ENCODE results near the gene FLACC1.
"Not testable (repeated sequence)": the region's sequence is repeated elsewhere in the genome, so short reads cannot be mapped to it uniquely, and the experiment has no call there.

The FLACC1 gene, protein sequence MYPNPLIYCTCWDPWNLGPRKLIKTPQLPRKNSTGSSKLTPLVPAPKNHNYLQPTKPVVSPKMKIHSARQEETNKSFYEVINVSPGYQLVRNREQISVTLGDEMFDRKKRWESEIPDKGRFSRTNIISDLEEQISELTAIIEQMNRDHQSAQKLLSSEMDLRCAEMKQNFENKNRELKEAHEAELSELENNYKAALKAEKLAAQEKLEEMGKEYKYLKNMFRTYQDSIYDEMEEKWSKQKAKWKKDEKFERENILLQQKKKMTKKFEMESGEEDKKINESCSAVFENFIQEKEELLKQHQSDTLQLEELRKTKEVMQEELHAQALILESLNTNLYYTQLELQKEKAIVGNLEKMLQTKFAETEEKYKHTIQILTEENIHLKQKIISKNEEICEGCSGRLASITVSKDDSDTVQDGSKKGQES

DNA sequence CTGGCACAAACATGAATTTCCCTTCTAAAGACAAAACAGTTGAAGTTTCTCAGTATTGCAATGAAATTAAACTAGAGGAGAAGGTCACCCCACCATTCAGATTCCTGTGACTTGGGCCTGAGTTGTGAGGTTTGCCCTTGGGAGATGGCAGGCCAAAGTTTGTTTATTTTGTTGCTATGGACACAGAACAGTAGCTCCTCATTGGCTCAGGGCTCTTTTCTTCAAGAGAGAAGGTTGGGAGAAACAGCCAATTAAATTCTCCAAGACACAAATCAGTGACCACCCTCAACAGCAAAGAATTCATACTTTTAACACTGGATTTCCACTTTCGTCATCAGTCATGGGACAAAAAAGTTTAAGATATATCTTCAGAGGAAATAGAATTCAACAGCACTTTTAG lies at the start of gene FLACC1:
FLACC1 (minus strand) TSS at position 125 of the 400 bp plus-strand sequence. CDS start 5,941 bp downstream, outside the sequence.
- no peak for DNase-seq (ENCODE audit: low read depth in 2 of 2)

DNA sequence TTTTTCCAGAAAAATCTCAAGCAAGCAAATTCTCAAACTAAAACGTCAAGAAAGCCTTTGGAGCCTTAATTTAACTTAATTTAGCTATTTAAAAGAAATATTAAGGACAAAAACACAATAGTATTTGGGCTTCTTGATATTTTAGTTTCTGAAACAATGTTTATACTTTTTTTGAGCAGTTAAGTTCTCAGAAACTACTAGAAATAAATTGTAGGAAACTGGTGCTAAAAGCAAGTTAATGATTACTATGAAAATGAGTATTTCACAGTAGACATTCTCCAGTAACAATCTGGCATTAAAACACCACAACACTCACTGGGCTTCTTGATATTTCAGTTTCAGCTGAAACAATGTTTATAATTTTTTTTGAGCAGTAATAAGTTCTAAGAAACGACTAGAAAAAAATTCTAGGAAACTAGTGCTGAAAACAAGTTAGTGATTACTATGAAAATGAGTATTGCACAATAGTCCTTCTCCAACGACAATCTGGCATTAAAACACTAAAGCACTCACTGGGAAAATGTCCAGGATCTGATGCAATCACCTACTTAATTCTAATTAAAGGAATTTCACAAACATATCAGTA lies 49.0 kb upstream of the FLACC1 start:
- DNase-seq (ENCODE audit: low read depth in 2 of 2) = no peak

DNA sequence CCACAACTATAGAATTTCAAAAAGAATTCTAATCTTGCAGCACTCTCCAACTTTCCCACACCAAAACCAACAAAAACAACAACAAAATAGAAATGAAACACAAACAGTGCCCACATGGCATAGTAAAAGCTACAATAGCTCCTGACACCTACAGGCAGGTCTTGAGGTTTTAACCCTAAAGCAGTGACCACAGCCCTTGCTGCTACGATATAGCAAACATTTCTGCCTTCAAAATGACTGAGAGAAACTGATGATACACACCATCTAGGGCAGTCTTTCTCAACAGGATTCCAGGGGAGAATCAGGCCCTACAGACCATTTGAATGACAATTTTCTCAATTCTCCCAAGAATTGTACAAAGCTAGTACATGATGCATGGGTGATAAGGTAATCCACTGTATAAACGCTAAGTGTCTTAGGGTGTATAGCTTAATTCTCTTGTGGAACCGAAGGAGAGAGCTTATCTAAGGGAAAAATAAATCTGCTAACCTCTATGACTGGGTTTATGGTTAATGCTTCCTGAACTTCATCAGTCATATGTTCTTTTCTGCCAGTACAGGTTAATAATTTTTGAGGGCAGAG lies 47.6 kb upstream of the FLACC1 start:
- DNase-seq (ENCODE audit: low read depth in 2 of 2) = no peak

DNA sequence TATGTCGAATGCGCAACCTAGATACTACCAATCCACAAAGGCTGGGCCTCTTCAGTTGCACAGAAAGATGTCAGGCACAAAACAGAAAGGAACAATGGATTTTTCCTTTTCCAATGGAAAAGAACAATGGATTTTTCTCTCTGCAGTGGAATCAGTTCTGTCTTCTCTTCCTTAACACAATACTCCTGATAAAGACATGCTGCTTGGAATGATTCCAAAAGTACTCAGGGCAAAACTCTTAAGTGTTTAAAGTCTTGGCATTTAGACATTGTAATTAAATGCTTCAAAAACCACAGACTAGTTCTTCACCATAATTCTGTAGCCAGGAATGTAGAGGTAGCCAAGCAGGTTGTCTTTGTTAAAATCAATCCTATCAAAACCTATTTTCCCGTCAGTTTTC lies 46.7 kb upstream of the FLACC1 start:
- no peak for DNase-seq (ENCODE audit: low read depth in 2 of 2)

DNA sequence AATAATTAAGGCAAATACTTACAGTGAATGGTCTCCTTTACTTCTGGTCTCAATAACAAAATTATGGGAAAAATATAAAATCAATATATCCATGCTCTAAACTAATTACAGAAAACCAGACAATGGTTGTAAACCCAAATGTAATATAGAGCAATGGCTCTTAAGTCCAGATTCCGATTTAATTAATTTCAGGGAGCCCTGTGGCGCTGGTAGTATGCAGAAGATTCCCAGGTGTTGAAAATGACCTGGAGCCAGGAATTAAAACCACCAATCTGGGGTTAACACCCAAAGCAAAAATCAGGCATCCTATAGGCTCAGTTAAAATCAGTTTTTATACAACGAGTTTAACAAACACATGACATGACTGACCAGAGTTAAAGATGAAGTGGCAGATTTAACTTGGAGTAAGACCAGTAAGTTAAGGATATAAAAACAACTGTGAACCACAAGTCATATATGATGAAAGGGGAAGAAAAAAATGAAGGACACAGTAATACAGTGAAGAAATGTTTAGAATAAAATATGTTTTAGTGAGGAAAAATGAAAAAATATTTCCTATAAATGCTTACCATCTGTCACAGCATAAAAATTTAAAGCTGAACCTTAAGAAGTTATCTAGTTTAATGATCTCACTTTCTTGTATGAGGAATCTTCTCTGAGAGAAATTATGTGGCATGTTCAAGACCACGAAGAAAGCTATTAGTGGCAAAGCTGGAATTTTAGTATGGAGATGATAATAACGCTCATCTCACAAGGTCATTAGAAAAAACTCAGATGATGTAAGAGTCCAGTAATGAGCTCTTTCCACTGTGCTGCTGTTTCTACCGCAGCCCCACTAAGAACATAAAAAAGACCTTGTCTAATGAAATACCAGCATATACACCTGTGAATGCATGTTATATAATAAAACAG lies 45.8 kb upstream of the FLACC1 start:
- DNase-seq (ENCODE audit: low read depth in 2 of 2) = no peak

DNA sequence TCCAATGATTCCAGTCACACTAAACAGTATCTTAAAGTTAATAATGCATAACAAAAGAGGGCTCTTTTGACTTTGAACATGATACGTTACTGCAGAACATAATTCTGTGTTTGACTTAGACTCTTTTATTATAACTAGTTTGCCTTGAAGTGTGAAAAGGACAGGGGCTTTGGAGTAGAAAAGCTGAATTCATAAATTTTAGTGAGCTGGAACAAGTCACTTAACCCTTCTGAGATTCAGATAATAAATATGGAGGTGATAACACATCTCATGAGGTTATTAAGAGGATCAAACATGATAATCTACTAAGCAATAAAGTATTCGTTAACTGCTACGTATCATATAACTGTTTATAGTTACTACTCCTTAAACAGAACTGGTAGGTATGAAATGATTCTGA lies 44.7 kb upstream of the FLACC1 start:
- DNase-seq (ENCODE audit: low read depth in 2 of 2) = no peak

DNA sequence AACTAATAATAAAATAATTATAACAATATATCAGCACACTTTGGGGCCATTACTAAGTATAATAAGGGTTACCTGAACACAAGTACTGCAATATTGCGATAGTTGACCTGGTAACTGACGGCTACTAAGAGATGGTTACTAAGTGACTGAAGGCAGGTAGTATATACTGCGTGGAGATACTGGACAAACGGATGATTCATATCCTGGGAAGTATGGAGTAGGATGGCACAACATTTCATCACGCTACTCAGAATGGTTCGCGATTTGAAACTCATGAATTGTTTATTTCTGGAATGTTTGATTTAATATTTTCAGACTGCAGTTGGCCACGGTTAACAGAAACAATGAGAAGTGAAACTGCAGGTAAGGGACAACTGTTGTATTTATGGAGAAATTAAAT lies 39.5 kb upstream of the FLACC1 start:
- DNase-seq (ENCODE audit: low read depth in 2 of 2) = no peak

DNA sequence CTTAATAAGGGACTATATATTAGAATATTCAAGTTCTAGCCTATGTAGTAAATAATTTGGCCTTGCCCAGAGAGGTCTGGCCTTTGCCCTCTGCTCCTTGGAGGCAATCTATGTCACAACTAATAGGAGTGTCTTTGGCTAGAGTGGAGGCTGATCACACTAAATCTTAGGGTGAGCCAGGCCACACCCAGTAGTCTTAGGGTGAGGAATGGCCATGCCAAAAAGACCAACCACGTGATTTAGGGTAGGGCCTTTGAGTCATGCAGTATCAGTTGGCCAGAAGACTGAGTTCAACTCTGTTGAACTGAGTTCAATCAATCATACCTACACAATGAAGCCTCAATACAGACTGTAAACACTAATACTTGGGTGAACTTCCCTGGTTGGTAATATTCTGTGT lies 26.0 kb upstream of the FLACC1 start:
- DNase-seq (ENCODE audit: low read depth in 2 of 2) = no peak

DNA sequence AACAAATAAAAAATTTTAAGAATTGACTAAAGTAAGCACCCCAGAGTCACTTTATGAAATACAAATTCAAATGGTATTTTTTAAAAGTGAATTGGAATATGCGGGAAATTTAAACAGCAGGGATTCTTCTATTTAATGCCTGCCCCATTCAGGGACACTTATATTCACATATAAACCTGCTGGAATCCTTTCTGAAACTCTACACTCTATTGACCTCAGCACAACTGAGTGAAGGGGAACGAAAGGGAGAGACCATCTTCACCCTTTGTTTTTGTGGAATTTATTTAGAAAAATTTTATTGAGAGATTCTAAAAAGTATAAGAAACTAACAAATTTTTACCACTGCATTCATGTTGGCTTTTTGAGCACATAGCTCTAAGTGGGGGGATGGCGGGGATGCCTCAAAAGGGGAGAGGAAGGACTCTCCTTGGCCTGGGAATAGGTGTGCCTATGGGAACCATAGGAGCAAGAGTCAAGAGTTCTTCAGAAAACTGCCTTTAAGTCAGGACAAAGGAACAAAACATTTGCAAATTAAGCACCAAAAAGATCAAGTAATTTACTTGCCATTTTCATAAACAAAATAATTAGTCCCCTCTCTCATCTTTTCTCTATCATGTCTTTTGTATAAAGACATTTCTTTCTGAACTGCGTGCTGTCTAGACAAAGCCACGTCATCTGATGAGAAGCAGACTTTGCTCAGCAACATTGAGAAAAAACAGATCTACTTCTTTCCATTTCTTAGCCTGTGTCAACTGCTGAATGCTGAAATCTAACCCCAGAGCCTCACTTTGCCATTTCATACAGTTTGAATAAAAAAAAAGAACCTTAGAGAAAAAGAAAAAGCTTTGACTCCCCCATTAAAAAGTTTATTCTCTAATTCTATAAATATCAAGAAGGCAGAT lies 21.6 kb upstream of the FLACC1 start:
- no peak for DNase-seq (ENCODE audit: low read depth in 2 of 2)

DNA sequence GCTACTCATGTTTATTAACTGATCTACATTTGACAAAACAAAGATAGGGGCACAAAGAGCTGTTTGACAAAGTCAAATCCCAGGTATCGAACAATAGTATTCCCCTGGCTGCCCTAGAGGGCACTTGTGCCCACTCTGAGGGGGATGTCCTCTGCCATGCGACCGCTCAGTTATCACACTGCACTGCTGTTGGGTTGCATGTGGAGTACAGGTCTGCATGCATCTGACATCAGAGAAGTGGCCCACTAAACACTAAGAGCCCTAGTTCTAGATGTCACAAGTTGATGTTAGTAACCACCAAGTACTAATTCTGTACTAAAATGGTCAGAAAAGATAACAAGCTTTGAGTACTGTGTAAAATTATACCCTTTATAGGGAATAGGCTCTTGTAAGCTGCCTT lies 20.1 kb upstream of the FLACC1 start:
- no peak for DNase-seq (ENCODE audit: low read depth in 2 of 2)

DNA sequence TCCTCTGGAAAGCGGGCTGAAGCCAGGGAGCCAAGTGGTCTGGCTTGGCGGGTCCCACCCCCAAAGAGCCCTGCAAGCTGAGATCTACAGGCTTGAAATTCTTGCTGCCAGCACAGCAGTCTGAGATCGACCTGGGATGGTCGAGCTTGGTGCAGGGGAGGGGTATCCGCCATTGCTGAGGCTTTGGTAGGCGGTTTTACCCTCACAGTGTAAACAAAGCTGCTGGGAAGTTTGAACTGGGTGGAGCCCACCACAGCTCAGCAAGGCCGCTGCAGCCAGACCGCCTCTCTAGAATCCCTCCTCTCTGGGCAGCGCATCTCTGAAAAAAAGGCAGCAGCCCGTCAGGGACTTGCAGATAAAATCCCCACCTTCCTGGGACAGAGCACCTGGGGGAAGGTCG lies 12.6 kb upstream of the FLACC1 start:
- DNase-seq (ENCODE audit: low read depth in 2 of 2) = no peak

DNA sequence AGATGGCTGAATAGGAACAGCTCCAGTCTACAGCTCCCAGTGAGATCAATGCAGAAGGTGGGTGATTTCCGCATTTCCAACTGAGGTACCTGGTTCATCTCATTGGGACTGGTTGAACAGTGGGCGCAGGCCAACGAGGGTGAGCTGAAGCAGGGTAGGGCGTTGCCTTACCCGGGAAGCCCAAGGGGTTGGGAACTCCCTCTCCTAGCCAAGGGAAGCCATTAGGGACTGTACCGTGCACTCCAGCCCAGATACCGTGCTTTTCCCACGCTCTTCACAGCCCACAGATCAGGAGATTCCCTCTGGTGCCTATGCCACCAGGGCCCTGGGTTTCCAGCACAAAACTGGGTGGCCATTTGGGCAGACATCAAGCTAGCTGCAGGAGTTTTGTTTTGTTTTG lies 12.2 kb upstream of the FLACC1 start:
- DNase-seq (ENCODE audit: low read depth in 2 of 2) = not testable (repeated sequence)

DNA sequence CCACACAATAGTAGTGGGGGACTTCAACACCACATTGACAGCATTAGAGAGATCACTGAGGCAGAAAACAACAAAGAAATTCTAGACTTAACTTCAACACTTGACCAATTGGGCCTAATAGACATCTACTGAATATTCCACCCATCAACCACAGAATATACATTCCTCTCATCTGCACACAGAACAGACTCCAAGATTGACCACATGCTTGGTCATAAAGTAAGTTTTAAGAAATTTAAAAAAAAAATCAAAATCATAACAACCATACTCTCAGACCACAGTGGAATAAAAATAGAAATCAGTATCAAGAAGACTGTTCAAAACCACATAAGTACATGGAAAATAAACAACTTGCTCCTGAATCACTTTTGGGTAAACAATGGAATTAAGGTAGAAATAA lies 9.0 kb upstream of the FLACC1 start:
- DNase-seq (ENCODE audit: low read depth in 2 of 2) = no peak

DNA sequence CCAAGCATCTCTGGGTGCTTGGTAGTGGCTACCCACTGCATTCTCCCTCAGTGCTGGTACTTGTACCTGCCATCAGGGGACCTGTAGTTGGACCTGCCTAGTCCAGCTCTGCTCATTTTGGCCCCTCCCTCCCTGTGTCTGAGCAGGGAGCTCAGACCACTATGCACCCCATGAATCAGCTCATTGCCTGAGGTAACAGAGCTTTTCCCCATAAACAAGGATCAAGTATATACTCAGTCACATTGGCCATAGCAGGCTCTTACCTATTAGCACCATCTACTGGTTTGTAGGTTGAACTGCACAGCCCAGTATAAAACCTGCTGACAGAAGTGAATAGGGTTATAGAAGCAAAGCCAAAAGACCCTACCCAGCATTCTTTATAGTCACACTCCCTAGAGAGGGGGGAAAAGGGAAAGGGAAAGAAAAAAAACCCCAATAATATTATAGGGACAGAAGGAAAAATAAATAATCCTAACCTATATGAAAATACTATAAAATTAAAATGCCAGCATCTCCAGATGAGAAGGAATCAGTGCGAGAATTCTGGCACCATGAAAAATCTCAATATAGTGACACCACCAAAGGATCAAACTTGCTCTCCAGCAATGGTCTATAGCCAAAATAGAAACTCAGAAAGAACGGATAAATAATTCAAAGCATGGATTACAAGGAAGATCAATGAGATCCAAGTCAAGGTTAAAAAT lies 6.9 kb upstream of the FLACC1 start:
- no peak for DNase-seq (ENCODE audit: low read depth in 2 of 2)

DNA sequence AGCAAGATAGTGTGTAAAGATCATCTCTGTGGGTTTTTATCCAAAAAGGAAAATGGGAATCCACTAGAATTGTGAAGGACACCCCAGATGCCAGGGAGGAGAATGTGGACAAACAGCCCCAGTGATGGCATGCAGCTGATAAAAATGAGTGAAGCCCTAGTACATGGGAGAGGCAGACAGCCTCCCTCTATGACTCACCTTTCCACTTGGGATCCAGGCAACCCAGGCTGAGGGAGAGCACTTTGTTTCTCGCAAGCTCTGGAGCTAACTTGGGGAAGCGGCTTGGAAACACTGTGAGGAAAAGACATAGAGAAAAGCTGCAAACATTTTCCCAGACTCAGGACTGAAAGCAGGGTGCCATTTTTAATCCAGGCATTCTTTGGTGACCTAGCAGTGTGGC lies 5.3 kb upstream of the FLACC1 start:
- no peak for DNase-seq (ENCODE audit: low read depth in 2 of 2)

DNA sequence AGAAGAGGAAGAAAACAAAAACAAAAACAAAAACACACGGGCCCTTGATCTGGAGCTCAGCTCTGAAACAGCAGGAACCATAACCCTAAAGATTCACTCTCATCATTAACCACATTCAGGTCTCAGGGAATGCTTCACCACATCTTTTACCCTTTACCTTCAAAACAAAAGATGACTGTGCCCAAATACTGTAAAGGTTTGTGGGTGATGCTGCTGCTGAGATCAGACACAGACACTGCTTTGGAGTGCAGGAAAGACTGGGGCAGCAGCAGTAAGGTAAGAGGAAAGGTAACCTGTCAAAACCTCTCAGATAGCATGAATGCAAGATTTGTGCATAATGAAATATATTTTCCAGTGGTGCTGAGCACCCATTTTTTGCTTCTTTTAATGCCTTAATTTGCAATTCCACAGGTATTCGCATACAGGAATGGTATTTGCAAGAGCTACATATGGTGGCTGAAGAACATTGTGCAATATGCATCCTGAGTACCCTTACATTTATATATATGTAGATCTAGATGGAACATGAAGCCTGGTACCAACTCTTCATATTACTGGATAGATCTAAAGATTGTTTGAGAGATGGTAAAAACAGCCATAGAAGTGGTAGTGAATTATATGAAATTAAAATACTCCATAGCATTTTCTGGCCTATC lies 4.1 kb upstream of the FLACC1 start:
- no peak for DNase-seq (ENCODE audit: low read depth in 2 of 2)

DNA sequence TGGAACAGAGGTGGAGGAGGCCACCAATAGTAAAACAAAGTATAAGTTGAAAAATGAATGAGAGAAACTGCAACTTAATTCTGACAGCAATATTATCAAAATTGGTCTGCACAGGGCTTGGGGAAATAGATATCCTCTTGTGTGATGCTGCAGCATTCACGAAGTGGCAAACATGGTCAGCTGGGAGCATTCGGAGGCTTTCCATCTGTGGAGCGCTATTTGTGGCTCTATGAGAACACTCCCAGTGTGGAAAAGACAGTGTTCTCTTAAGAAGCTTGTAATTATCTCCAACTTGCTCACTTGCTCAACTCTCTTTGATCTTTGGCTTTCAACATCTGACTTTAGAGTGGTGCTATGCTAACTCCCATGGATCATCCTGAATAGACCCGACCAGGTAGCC lies 3.1 kb upstream of the FLACC1 start:
- no peak for DNase-seq (ENCODE audit: low read depth in 2 of 2)

DNA sequence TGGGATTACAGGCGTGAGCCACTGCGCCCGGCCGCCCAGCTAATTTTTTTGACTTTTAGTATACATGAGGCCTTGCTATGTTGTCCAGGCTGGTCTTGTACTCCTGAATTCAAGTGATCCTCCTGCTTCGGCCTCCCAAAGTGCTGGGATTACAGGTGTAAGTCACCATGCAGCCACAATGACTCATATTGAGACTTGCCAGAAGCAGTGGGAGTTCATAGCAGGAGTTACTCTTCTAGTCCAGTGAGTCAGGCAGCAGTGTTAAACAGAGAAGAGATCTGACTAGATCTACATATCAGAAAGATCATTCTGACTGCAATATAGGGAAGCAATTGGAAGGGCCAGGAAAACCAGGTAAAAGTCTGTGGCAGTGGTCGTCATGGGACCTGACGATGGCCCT lies 1.5 kb upstream of the FLACC1 start:
- no peak for DNase-seq (ENCODE audit: low read depth in 2 of 2)

DNA sequence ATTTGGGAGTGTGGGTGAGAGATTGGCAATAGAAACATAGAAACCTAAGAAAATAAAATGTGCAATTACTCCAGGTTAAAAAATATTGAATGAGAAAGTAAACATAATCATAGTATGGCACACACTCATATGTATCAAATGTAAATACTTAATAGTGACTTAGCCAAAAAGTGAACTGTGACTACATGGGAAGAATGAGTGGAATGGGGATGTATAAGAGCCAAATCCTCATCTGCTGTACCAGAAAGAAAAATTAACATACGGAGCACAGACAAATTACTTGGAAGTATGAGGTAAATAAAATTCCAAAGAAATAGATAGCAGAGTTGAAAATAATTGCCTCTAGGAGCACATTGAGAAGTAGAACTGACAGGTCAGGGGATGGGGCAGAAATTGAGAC lies 4.0 kb downstream of the FLACC1 start:
- no peak for DNase-seq (ENCODE audit: low read depth in 2 of 2)

DNA sequence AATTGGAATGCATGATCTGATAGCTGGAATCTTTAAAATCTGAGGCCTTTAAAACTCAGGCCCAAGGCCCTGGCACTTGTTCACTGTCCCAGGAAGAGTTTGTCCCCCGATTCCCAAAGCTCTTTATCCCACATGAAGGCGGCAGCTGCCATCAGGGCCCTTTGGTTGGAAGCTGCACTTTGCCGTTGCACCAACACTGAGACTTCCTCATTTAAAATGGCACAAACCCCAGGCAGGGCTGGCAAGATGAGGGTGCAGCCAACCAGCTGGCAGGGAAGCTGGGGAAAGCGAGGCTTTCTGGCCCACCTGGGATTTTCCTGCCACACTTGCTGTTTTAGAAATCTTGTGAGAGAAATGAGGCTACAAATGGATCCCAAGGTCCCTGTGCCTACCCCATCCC lies 6.3 kb downstream of the FLACC1 start:
- DNase-seq (ENCODE audit: low read depth in 2 of 2) = no peak

All from stimulated activated CD4-positive, alpha-beta T cell treated with anti-CD3 and anti-CD28 coated beads, Interleukin-1b, Interleukin-23, amount 100 ng/mL, for 1 hour (primary cell).